Neural progenitor cell (in vitro differentiated cells): Measurements from ENCODE around the gene LAPTM4A. TPM values are rescaled to one million over a fixed set of nuclear protein-coding genes. Genes with fewer than 3 reads are reported as not detected.

ENCODE experiments used
- DNase-seq: peaks from one replicate; pipeline ENCODE4 v3.0.0-alpha.2; 2016; ENCODE audit warnings: low spot score
- H2AFZ ChIP-seq: fragments of 200-600 bp; sonication (generic); replicated peaks from 2 replicates; pipeline ENCODE4 v1.6.1; 2016; ENCODE audit warnings: antibody characterized with exemption
- H3F3A ChIP-seq: fragments of 200-600 bp; sonication (generic); 2 replicates; pipeline ENCODE4 v1.6.1; 2016; ENCODE audit warnings: antibody characterized with exemption, low read depth
- H3K27ac ChIP-seq: fragments of 200-600 bp; sonication (generic); 2 replicates; pipeline ENCODE4 v1.5.1; 2016; ENCODE audit warnings: mild to moderate bottlenecking
- H3K27me3 ChIP-seq: fragments of 200-600 bp; sonication (generic); 2 replicates; pipeline ENCODE4 v1.6.1; 2016; ENCODE audit warnings: mild to moderate bottlenecking, moderate library complexity
- H3K36me3 ChIP-seq: fragments of 200-600 bp; sonication (generic); 2 replicates; pipeline ENCODE4 v1.5.1; 2016
- H3K4me1 ChIP-seq: fragments of 200-600 bp; sonication (generic); 2 replicates; pipeline ENCODE4 v1.6.1; 2016; ENCODE audit warnings: mixed run types
- H3K4me2 ChIP-seq: fragments of 200-600 bp; sonication (generic); 2 replicates; pipeline ENCODE4 v1.6.1; 2016
- H3K4me3 ChIP-seq: fragments of 200-600 bp; sonication (generic); 2 replicates; pipeline ENCODE4 v1.5.1; 2016
- H3K79me2 ChIP-seq: fragments of 200-600 bp; sonication (generic); 2 replicates; pipeline ENCODE4 v1.6.1; 2016; ENCODE audit warnings: low read depth
- H3K9ac ChIP-seq: fragments of 200-600 bp; sonication (generic); 2 replicates; pipeline ENCODE4 v1.6.1; 2016
- H3K9me3 ChIP-seq: fragments of 200-600 bp; sonication (generic); 2 replicates; pipeline ENCODE4 v1.5.1; 2016; ENCODE audit warnings: low read depth
- H4K20me1 ChIP-seq: fragments of 200-600 bp; sonication (generic); 2 replicates; pipeline ENCODE4 v1.6.1; 2016; ENCODE audit warnings: low read depth
- H3K27ac Mint-ChIP-seq: 3 replicates; pipeline ENCODE4 v1.8.0; 2021; ENCODE audit warnings: mixed read lengths
- H3K27me3 Mint-ChIP-seq: 2 replicates; pipeline ENCODE4 v1.8.0; 2022; ENCODE audit warnings: low read depth, mild to moderate bottlenecking, inconsistent platforms, moderate library complexity, mixed read lengths; ENCODE audit not compliant: insufficient read depth
- H3K36me3 Mint-ChIP-seq: 3 replicates; pipeline ENCODE4 v1.8.0; 2021; ENCODE audit warnings: mixed read lengths
- H3K4me1 Mint-ChIP-seq: 3 replicates; pipeline ENCODE4 v1.8.0; 2021; ENCODE audit warnings: mixed read lengths
- H3K4me3 Mint-ChIP-seq: 3 replicates; pipeline ENCODE4 v1.8.0; 2021; ENCODE audit warnings: mild to moderate bottlenecking, moderate library complexity, mixed read lengths
- H3K9me3 Mint-ChIP-seq: 3 replicates; pipeline ENCODE4 v1.8.0; 2020; ENCODE audit warnings: mixed read lengths
- CTCF ChIP-seq: fragments of 200-600 bp; sonication (generic); IDR thresholded peaks from 2 replicates; pipeline ENCODE4 v1.5.1; 2017; ENCODE audit warnings: antibody characterized with exemption, mild to moderate bottlenecking
- EZH2 ChIP-seq: fragments of 200-600 bp; sonication (generic); IDR thresholded peaks from 2 replicates; pipeline ENCODE4 v1.6.1; 2017; ENCODE audit warnings: antibody characterized with exemption, mild to moderate bottlenecking, moderate library complexity
- EZH2phosphoT487 ChIP-seq: fragments of 200-600 bp; sonication (generic); IDR thresholded peaks from 2 replicates; pipeline ENCODE4 v1.6.1; 2017; ENCODE audit warnings: antibody characterized with exemption
- total RNA-seq: library from RNA; depleted of rRNA; stranded (reverse); fragments of >200 nt; gene quantifications from 2 replicates; pipeline ENCODE4 v1.2.3, GENCODE V29; 2015; ENCODE audit warnings: low replicate concordance

LAPTM4A gene
- total RNA-seq, 1 donor from 2014 or later, result 205 TPM

- Mint-ChIP-seq H3K27me3 (peaks cover 2% of the 10 kb centered on the region), H3K4me3 (no peak overlapping the region)
Measured at GRCh38 chr2:20001361-20001863, 50.0 kb downstream of the LAPTM4A start.

GRCh38 chr2:19993731-19994130, 57.7 kb downstream of the LAPTM4A start:
- no peak overlapping the region for H2AFZ ChIP-seq
- no peak for DNase-seq
- H3K9ac ChIP-seq, result no peak overlapping the region
- no peak overlapping the region for H3K4me2 ChIP-seq
- TF ChIP-seq EZH2phosphoT487 (no peak), EZH2 (no peak), CTCF (no peak)
- no peaks in the 10 kb centered on the region for H3K27me3 ChIP-seq
- H3K9me3 ChIP-seq, result no peaks in the 10 kb centered on the region
- H3K36me3 ChIP-seq, result no peaks in the 10 kb centered on the region
- no peaks in the 10 kb centered on the region for H3K27me3 Mint-ChIP-seq
- H3K4me1 Mint-ChIP-seq, result peaks cover 21% of the 10 kb centered on the region
- no peaks in the 10 kb centered on the region for H3K9me3 Mint-ChIP-seq
- H3K4me3 Mint-ChIP-seq, result no peak overlapping the region
- H3K36me3 Mint-ChIP-seq, result no peaks in the 10 kb centered on the region
- H3K4me3 ChIP-seq, result no peak overlapping the region
- peaks cover 10% of the 10 kb centered on the region for H3K79me2 ChIP-seq
- no peak overlapping the region for H3K27ac ChIP-seq
- no peak overlapping the region for H3K27ac Mint-ChIP-seq
- H4K20me1 ChIP-seq, result no peaks in the 10 kb centered on the region
- H3K4me1 ChIP-seq, result peaks cover 11% of the 10 kb centered on the region
- peaks cover 30% of the 10 kb centered on the region for H3F3A ChIP-seq

More at GRCh38 chr2:20001361-20001863, 50.0 kb downstream of the LAPTM4A start:
- no peaks in the 10 kb centered on the region for H4K20me1 ChIP-seq
- no peaks in the 10 kb centered on the region for H3K36me3 ChIP-seq
- no peaks in the 10 kb centered on the region for H3K9me3 ChIP-seq
- no peaks in the 10 kb centered on the region for H3F3A ChIP-seq
- TF ChIP-seq EZH2 (no peak), EZH2phosphoT487 (no peak), CTCF (no peak)
- Mint-ChIP-seq H3K9me3 (no peaks in the 10 kb centered on the region), H3K4me1 (no peaks in the 10 kb centered on the region), H3K27ac (no peak overlapping the region), H3K36me3 (no peaks in the 10 kb centered on the region)
- no peaks in the 10 kb centered on the region for H3K27me3 ChIP-seq
- H3K4me1 ChIP-seq, result no peaks in the 10 kb centered on the region
- H3K27ac ChIP-seq, result no peak overlapping the region
- no peak for DNase-seq
- no peak overlapping the region for H3K4me3 ChIP-seq
- H2AFZ ChIP-seq, result no peak overlapping the region
- no peak overlapping the region for H3K9ac ChIP-seq
- H3K79me2 ChIP-seq, result no peaks in the 10 kb centered on the region
- no peak overlapping the region for H3K4me2 ChIP-seq

- no peak overlapping the region for H3K4me3 Mint-ChIP-seq
- TF ChIP-seq EZH2phosphoT487, result no peak
- TF ChIP-seq CTCF, result no peak
- TF ChIP-seq EZH2, result no peak
Measured at GRCh38 chr2:19991895-19992294, 59.5 kb downstream of the LAPTM4A start.

More at GRCh38 chr2:19991895-19992294, 59.5 kb downstream of the LAPTM4A start:
- no peak for DNase-seq
- Histone ChIP-seq H2AFZ (no peak overlapping the region), H3F3A (peaks cover 30% of the 10 kb centered on the region), H3K4me1 (peaks cover 20% of the 10 kb centered on the region), H3K79me2 (peaks cover 28% of the 10 kb centered on the region), H3K9ac (no peak overlapping the region), H3K27ac (no peak overlapping the region), H3K9me3 (no peaks in the 10 kb centered on the region), H3K4me2 (no peak overlapping the region), H3K36me3 (no peaks in the 10 kb centered on the region), H3K4me3 (no peak overlapping the region), H4K20me1 (no peaks in the 10 kb centered on the region), H3K27me3 (no peaks in the 10 kb centered on the region)
- Mint-ChIP-seq H3K27me3 (no peaks in the 10 kb centered on the region), H3K27ac (no peak overlapping the region), H3K9me3 (no peaks in the 10 kb centered on the region), H3K4me1 (peaks cover 34% of the 10 kb centered on the region), H3K36me3 (peaks cover 6% of the 10 kb centered on the region)
